MV-4-11 (cell line): ENCODE results near the gene RAET1E.
"Not testable (repeated sequence)": the region's sequence is repeated elsewhere in the genome, so short reads cannot be mapped to it uniquely, and the experiment has no call there.

Experiments used
- DNase-seq: peaks from one replicate; lab custom pipeline; 2025; lab: John Stamatoyannopoulos, UW

RAET1E gene

DNA sequence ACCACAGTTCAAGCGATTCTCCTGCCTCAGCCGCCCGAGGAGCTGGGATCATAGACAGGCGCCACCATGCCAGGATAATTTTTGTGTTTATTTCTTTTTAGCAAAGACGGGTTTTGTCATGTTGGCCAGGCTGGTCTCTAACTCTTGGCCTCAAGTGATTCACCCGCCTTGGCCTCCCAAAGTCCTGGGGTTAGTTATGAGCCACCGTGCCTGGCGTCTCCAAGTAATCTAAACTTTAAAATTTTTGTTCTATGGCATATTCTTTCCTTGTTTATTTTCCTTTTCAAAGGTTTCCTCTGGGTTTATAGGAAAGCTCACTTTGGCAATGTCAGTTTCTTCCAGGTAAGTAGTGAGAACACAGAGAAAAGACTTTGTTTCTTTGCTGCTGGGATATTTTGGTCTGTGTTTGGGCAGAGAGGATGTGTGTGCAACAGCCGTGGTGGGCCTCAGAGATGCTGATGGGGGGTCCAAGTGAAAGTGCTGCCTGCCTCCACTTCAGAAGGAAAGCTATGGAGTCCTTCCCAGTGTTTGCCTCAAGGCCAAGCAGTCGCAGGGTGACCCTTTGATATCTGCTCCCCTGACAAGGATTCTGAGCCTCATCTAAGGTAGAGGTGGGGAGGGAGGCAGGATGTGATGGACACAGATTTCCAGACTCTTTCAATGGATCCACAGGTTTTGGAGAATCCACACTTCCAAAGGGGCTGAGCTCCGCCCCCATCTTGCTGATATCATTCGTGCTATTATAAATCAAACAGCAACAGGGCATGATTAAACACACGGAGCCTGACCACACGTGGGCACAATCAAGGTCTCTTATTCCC is 36.1 kb downstream of the RAET1E start:
- no peak for DNase-seq

GRCh38 chr6:149860834-149861602 is 36.9 kb downstream of the RAET1E start:
- DNase-seq, result peak; percentile 43

DNA sequence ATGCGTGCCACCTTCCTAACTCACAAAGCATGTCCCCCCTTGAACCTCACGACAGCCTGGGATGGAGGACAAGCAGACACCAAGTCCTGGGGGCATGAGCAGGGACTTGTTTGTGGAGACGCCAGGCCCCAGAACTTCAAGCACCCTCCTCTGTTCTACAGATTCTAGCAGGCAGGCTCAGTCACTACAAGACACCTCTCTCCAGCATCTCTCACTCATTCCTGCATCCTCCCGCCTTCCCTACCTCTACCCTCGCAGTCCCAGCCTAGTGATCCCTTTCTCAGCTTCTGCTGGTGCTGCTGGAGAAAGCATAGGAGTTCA is 37.4 kb downstream of the RAET1E start:
- no peak for DNase-seq

DNA sequence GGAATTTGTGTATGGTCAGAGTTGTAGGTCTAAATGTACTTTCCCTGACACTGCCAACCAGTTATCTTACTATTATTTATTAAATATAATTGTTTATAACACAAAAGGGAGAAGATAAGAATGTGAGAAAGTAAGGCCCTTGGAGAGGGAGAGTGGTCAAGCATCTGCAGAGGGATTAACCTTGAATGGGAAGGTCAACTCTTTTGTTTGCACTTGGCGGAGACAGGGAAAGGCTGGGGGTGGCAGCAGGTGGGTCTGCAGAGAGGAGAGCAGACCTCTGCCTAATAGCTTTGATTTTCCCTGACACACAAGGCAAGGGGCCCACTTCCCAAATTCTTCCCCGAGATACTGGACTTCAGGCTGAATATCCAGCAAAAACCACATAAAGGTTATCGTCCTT is 38.0 kb downstream of the RAET1E start:
- DNase-seq, result no peak

DNA sequence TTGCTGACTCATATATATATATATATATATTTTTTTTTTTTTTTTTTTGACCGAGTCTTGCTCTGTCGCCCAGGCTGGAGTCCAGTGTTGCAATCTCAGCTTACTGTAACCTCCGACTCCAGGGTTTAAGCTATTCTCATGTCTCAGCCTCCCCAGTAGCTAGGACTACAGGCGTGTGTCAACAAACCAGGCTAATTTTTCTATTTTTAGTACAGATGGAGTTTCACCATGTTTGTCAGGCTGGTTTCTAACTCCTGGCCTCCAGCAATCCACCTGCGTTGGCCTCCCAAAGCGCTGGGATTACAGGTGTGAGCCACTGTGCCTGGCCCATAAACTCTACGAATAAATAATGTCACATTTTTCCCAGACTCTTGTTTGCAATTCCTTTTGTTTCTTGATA is 38.5 kb downstream of the RAET1E start:
- DNase-seq, result peak; percentile 27

GRCh38 chr6:149857541-149857940 is 40.4 kb downstream of the RAET1E start:
- no peak for DNase-seq

- DNase-seq, result no peak
Observed at GRCh38 chr6:149856256-149856994, 41.5 kb downstream of the RAET1E start.

DNA sequence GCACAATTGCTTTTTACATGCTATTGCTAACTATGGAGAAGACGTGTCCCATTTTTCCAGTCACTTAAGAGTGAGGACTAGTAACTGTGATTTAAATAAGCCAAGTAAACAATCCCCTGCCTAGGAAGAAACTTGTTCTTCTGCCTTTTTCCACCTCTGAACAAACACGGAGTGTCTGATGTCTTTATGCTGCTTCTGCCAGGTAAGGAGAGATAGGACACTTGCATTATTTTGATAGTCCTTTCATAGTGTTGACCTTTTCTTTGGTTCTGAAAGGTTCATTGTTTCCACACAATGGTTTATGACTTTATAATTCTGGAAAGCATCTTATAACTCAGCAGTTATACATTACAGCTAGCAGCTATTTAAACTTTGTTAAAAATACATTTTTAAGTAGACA is 42.2 kb downstream of the RAET1E start:
- DNase-seq, result no peak

DNA sequence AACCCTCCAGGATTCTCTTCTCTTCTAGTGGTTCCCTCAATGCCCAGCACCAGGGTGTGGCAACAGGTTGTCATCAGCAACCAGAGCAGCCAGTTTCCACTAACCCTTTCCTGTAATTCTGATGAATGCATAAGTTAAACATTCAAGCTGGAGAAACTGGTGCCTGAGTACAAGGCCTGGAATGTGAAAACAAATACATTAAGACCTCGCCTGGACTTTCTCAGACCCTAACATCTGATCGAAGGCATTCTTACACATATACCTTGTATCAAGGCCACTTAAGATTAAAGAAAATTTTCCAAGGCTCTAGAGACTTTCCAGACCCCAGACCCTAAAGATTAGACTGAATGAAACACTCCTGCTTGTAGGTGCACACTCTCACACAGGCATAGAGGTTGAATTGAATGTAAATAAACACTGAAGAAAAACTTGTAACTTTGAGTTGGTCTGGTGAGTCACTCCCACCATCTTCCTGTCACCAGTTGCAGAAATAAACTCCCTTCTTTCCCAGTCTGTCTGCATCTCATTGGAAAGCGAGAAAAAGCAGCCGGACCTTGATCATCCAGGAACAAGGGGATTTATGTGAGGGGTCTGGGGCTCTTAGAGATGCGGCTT is 42.8 kb downstream of the RAET1E start:
- DNase-seq, result no peak

- peak; percentile 18 for DNase-seq
Observed at GRCh38 chr6:149854532-149854931, 43.4 kb downstream of the RAET1E start.

- DNase-seq, result not testable (repeated sequence)
Observed at GRCh38 chr6:149854017-149854416, 43.9 kb downstream of the RAET1E start.

GRCh38 chr6:149852881-149853280 is 45.0 kb downstream of the RAET1E start:
- DNase-seq, result no peak

GRCh38 chr6:149852180-149852579 is 45.7 kb downstream of the RAET1E start:
- DNase-seq, result peak; percentile 35

DNA sequence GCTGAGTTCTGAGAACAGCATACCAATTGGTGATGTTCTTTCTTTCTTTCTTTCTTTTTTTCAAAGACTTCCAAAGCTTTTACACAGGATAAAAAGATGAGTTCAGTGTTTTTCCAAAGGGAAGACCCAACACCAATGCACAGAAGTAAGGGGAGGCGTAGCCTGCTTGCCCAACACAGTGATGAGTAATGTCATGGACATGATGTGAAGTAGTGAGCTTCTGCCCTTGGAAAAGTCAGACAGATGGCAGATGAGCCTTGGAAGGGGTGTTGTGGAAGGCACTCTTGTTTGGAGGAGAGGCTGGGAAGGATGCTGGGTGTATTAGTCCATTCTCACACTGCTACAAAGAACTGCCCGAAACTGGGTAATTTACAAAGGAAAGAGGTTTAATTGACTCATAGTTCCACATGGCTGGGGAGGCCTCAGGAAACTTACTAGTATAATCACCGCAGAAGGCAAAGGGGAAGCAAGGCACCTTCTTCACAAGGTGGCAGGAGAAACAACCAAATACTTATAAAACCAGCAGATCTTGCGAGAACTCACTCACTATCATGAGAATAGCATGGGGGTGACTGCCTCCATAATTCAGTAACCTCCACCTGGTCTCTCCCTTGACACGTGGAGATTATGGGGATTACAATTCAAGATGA is 46.3 kb downstream of the RAET1E start:
- DNase-seq, result no peak

GRCh38 chr6:149848343-149848742 is 49.6 kb downstream of the RAET1E start:
- not testable (repeated sequence) for DNase-seq
